K562 (cell line): Measurements from ENCODE around the gene ZNF613. TPM values are rescaled to one million over a fixed set of nuclear protein-coding genes. Genes with fewer than 3 reads are reported as not detected.

Experiments used
- ARNT ChIP-seq, 2 experiments: fragments of 450-650 bp; IDR thresholded peaks; 2 replicates each; pipeline ENCODE4 v1.6.1; 2016; ENCODE audit warnings: mild to moderate bottlenecking in 1 of 2
- CBFA2T2 ChIP-seq: fragments of 450-650 bp; conservative IDR thresholded peaks from 2 replicates; pipeline ENCODE4 v1.6.1; 2017; ENCODE audit warnings: mild to moderate bottlenecking
- ELK1 ChIP-seq: sonication (generic); formaldehyde crosslinking; IDR thresholded peaks from 2 replicates; pipeline ENCODE4 v1.8.1; 2022; ENCODE audit warnings: missing genetic modification reagents
- FOXK1 ChIP-seq: sonication (generic); formaldehyde crosslinking; IDR thresholded peaks from 2 replicates; pipeline ENCODE4 v1.8.0; 2022; ENCODE audit warnings: missing genetic modification reagents, mild to moderate bottlenecking, borderline replicate concordance
- HNRNPL ChIP-seq: fragments of 200-400 bp; formaldehyde crosslinking; IDR thresholded peaks from 2 replicates; pipeline ENCODE4 v1.6.1; 2017; ENCODE audit warnings: low read depth, mild to moderate bottlenecking, low read length
- POLR2G ChIP-seq: fragments of 200-400 bp; formaldehyde crosslinking; IDR thresholded peaks from 2 replicates; pipeline ENCODE4 v1.6.1; 2017; ENCODE audit warnings: low read depth, mild to moderate bottlenecking, antibody characterized with exemption, low read length, moderate library complexity
- RBM25 ChIP-seq: fragments of 200-400 bp; formaldehyde crosslinking; IDR thresholded peaks from 2 replicates; pipeline ENCODE4 v1.6.1; 2018; ENCODE audit warnings: low read length, low read depth, moderate library complexity; ENCODE audit not compliant: severe bottlenecking
- SMAD4 ChIP-seq: fragments of 250-450 bp; sonication (Bioruptor Pico); conservative IDR thresholded peaks from 2 replicates; pipeline ENCODE4 v1.8.0; 2021; ENCODE audit warnings: inconsistent platforms, mild to moderate bottlenecking, moderate library complexity
- SMARCA4 ChIP-seq: fragments of 450-650 bp; IDR thresholded peaks from 2 replicates; pipeline ENCODE4 v1.6.1; 2016
- SNAPC5 ChIP-seq: fragments of 250-450 bp; sonication (Bioruptor Pico); IDR thresholded peaks from 2 replicates; pipeline ENCODE4 v1.8.0; 2021; ENCODE audit warnings: moderate library complexity, mild to moderate bottlenecking, inconsistent platforms
- ZBTB11 ChIP-seq, 3 experiments: fragments of 200-800 bp in 1 of 3; fragments of 250-450 bp in 1 of 3; fragments of 450-650 bp in 1 of 3; sonication (Bioruptor Pico) in 1 of 3; sonication (Bioruptor generic) in 1 of 3; formaldehyde crosslinking in 1 of 3; IDR thresholded peaks; 2 replicates each; pipeline versions ENCODE4 v1.6.1 to v1.8.0; 2016 to 2022; ENCODE audit warnings: mild to moderate bottlenecking in 2 of 3, missing genetic modification characterization in 2 of 3, missing compliant biosample characterization in 1 of 3, moderate library complexity in 1 of 3
- ZBTB8A ChIP-seq: fragments of 450-650 bp; IDR thresholded peaks from 2 replicates; pipeline ENCODE4 v1.6.1; 2018; ENCODE audit warnings: mild to moderate bottlenecking, moderate library complexity; ENCODE audit not compliant: partially characterized antibody
- ZHX1 ChIP-seq: fragments of 150-350 bp; conservative IDR thresholded peaks from 2 replicates; pipeline ENCODE4 v1.6.1; 2014; ENCODE audit warnings: low read length
- ZNF197 ChIP-seq: fragments of 200-800 bp; sonication (Bioruptor generic); IDR thresholded peaks from 2 replicates; pipeline ENCODE4 v1.6.1; 2016; ENCODE audit warnings: low read depth, missing genetic modification characterization, missing compliant biosample characterization
- ZNF277 ChIP-seq: fragments of 250-450 bp; sonication (Bioruptor Pico); IDR thresholded peaks from 2 replicates; pipeline ENCODE4 v1.8.0; 2022; ENCODE audit warnings: inconsistent platforms, mild to moderate bottlenecking, moderate library complexity, borderline replicate concordance
- ZNF644 ChIP-seq: fragments of 200-800 bp; sonication (Bioruptor generic); IDR thresholded peaks from 2 replicates; pipeline ENCODE4 v1.6.1; 2016; ENCODE audit warnings: low read depth, missing genetic modification characterization, missing compliant biosample characterization
- ZNF668 ChIP-seq: fragments of 250-450 bp; sonication (Bioruptor Pico); IDR thresholded peaks from 2 replicates; pipeline ENCODE4 v1.8.0; 2022; ENCODE audit warnings: mild to moderate bottlenecking, inconsistent platforms
- polyA plus RNA-seq, 8 experiments: library from polyadenylated mRNA; depleted of rRNA in 4 of 8; stranded (reverse) in 5 of 8; unstranded in 3 of 8; fragments of >200 nt; fragmentation: Nextera tagmentation in 2 of 8; fragmentation: Illumina TruSeq in 1 of 8; extraction: Ambion mirVana in 2 of 8; extraction: Trizol in 1 of 8; gene quantifications; 2 replicates each; pipeline versions ENCODE4 v1.2.1 to v1.2.3, GENCODE V29; 2011 to 2014; ENCODE audit warnings: inconsistent platforms in 1 of 8, missing spikeins in 1 of 8
- total RNA-seq, 7 experiments: library from RNA; depleted of rRNA in 6 of 7; stranded (reverse); fragments of >200 nt in 6 of 7; fragmentation: Illumina TruSeq in 2 of 7; extraction: Trizol in 2 of 7; gene quantifications; 2 replicates each; pipeline versions ENCODE4 v1.2.1 to v1.2.3, GENCODE V29; 2011 to 2021; ENCODE audit warnings: low replicate concordance in 1 of 7

ZNF613 gene
- total and polyA plus RNA-seq, 9 of the 15 experiments (the other 6 are each of a cell fraction or from before 2014, with no cell fraction given): 2.1 to 4.5 (median 2.7) TPM

- TF ChIP-seq ZBTB11 (CRISPR knock-in tag; IDR thresholded peaks at IDR 0.05) (peak in 1 of 3 experiments; percentile 76; a peak in 2 of 6 replicates), FOXK1 (CRISPR knock-in tag) (peak; percentile 31; the same call in 1 of the 2 replicates), SNAPC5 (CRISPR knock-in tag) (no peak), ELK1 (CRISPR knock-in tag) (no peak), HNRNPL (no peak), ZHX1 (no peak), CBFA2T2 (no peak), RBM25 (peak; percentile 52), ARNT (IDR thresholded peaks at IDR 0.05) (0 out of 4 replicates have a peak, but pooled peaks have one; percentile 17 to 28), ZNF277 (CRISPR knock-in tag) (no peak), POLR2G (peak; percentile 57; the same call in 1 of the 2 replicates), SMAD4 (peak; percentile 31; the same call in 1 of the 2 replicates), SMARCA4 (0 out of 2 replicates have a peak, but pooled peaks have one; percentile 14), ZNF197 (no peak), ZBTB8A (no peak), ZNF644 (tag) (no peak), ZNF668 (no peak)
Observed at GRCh38 chr19:51926784-51927741, at the start of gene ZNF613 (continued).
